AG09309 (cell line): ENCODE measurements around the gene PARVG.

Source experiments
- DNase-seq: peaks from one replicate; pipeline ENCODE4 v3.0.0-alpha.2; 2010; ENCODE audit warnings: low read depth
- H3K4me3 ChIP-seq: 2 replicates; pipeline ENCODE4 v1.5.1; 2011; ENCODE audit warnings: mild to moderate bottlenecking, low read depth, low read length, moderate library complexity; ENCODE audit not compliant: control insufficient read depth
- CTCF ChIP-seq: IDR thresholded peaks from 2 replicates; pipeline ENCODE4 v1.5.1; 2011; ENCODE audit warnings: mild to moderate bottlenecking, low read depth, low read length, inconsistent platforms; ENCODE audit not compliant: insufficient read depth, control insufficient read depth; ENCODE audit errors: missing control alignments

Gene PARVG

GRCh38 chr22:44172370-44173108 lies 8.2 kb upstream of the PARVG start:
- no peak for TF ChIP-seq CTCF
- H3K4me3 ChIP-seq: no peak overlapping the region
- no peak for DNase-seq

- TF ChIP-seq CTCF: no peak
- H3K4me3 ChIP-seq: no peak overlapping the region
- DNase-seq: no peak
Measured at GRCh38 chr22:44173154-44173553, 7.6 kb upstream of the PARVG start.

DNA sequence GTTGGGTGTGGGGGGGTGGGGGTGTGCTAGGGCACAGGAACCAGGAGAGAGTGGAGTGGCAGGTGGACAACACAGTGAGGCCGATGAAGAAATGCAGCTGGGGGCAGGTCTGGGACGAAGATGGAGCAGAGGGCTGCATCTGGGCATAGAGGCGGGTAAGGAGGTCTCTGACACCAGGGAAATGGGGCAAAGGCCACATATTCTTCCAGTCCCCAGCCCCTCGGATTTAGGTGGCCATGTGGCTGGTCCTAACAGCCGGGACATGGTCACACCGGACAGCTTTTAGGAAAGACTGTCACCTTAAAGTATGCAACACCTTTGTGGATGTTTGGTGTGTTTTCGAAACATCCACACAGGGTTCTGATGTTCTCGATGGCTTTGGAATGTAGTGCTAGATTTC lies 5.0 kb upstream of the PARVG start:
- no peak for TF ChIP-seq CTCF
- H3K4me3 ChIP-seq: no peak overlapping the region
- no peak for DNase-seq

DNA sequence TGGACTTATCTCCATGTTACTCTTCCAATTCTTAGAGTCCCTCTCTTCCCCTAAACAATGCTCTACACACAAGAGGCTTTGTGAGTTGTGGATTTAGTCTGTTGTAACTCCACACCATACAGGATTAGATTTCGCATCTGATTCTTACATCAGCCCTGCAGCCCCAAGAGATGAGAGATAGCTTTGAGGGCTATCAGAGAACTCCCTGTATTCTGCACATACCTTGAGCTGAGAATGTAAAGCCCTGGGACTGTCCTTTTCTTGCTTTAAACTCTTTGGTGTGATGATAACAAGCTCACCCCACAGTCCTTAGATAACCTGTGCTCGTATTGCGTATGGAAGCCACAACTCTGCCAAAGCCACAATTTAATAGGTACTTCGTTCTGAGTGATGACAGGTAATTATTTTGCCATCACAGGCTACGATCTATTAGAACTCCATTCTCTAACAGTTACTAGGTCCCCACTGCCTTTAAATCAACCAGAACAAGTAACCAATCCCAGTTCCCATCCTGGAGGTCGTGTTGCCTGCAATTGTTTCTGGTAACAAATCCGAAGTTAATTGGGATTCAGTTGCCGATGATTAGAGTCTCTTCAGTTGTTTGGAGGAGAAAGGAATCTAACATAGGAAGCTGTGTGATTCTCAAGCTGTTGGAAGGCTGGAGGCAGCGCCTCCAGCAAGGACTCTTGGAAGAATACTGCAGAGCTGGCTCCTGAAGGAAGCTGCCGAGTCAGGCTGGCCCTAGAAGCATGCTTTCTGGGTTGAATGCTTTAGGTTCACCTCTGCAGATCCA lies 1.3 kb upstream of the PARVG start:
- H3K4me3 ChIP-seq: no peak overlapping the region
- no peak for DNase-seq
- TF ChIP-seq CTCF: no peak

GRCh38 chr22:44179989-44180705 lies 578 bp upstream of the PARVG start:
- no peak for DNase-seq
- no peak overlapping the region for H3K4me3 ChIP-seq
- TF ChIP-seq CTCF: no peak

DNA sequence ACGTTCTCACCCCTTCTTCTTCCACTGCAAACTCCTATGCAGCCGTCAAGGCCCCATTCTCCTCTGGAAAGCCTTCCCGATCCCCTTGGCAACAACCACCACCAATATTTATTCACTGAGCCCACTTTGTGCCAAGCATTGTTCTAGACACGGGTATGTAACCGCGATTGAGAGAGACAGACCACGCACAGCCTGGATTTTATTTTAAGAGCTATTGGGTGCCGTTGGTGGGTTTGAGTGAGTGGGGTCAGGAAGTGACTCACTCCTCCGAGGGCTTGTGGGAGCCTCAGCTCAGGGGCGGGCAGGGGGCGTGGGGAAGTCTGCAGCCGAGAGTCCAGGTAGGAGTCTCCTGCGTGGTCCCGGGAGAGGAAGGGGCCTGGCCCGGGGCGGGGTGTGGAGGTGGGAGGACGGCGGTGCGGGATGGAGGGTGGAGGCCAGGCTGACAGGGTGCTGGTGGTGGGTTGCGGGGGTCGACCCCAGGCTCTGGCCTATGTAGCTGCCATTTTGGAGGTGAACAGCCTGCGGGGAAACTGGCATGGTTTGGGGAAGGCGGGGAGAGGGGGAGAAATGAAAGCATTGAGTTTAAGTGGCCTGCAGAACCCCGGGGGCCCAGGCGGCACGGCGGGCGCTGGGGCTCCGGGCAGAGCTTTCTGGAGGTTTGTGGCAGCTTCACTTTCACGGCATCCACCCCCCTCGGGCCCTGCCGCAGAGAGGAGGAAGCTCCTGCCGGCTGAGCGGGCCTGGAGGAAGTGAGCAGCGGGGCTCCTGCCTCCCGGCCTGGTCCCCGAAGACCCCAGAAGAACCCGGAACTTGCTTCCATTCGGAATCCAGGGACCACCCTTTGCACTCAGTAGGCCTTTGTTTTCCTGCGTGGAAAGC lies 547 bp downstream of the PARVG start:
- no peak overlapping the region for H3K4me3 ChIP-seq
- no peak for DNase-seq
- TF ChIP-seq CTCF: no peak
